ENCODE data around the gene IZUMO3.
"Not testable (repeated sequence)": the region's sequence is repeated elsewhere in the genome, so short reads cannot be mapped to it uniquely, and the experiment has no call there.

IZUMO3 gene, protein sequence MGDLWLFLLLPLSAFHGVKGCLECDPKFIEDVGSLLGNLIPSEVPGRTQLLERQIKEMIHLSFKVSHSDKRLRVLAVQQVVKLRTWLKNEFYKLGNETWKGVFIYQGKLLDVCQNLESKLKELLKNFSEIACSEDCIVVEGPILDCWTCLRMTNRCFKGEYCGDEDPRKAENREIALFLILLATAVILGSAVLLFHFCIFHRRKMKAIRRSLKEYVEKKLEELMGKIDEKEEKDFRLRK

DNA sequence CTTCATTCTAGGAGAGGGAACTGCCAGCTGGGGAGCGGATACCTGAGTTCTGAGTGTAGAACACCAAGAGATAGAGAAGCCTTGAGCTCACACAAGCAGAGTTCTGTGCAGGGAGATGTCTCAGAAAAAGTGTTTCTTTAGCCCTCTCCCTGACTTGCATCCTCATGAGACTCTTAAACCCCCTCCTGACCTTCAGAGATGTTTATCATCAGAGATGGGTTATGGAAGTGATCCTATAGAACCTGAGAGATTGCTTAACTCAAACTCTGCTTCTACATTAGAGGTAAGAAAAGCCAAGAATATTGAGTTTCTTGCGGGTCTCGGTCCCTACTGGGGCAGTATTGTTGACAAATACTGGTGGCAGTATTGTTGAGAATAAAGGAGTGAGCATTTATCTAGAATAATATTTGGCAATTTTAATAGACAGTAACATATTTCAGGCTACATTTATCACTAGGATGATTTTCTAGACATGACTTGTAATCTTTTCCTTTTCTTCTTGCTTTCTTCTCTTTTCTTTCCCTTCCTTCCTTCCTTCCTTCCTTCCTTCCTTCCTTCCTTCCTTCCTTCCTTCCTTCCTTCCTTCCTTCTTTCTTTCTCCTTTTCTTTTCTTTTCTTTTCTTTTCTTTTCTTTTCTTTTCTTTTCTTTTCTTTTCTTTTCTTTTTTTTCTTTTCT is at the start of gene IZUMO3:
TSS of gene IZUMO3 (minus strand) at position 51 of the 676 bp plus-strand sequence. CDS start 248 bp downstream, outside the sequence.
- DNase-seq (ENCODE audit: extremely low spot score) = no peak
- ChIA-PET CTCF (interaction anchor here (1.6 kb wide), 1 partner anchor 21 kb away, joined by 3 read pairs; no protein-coding TSS in a partner anchor), POLR2A (no interaction called here)
- TF ChIP-seq, protein P1, sequence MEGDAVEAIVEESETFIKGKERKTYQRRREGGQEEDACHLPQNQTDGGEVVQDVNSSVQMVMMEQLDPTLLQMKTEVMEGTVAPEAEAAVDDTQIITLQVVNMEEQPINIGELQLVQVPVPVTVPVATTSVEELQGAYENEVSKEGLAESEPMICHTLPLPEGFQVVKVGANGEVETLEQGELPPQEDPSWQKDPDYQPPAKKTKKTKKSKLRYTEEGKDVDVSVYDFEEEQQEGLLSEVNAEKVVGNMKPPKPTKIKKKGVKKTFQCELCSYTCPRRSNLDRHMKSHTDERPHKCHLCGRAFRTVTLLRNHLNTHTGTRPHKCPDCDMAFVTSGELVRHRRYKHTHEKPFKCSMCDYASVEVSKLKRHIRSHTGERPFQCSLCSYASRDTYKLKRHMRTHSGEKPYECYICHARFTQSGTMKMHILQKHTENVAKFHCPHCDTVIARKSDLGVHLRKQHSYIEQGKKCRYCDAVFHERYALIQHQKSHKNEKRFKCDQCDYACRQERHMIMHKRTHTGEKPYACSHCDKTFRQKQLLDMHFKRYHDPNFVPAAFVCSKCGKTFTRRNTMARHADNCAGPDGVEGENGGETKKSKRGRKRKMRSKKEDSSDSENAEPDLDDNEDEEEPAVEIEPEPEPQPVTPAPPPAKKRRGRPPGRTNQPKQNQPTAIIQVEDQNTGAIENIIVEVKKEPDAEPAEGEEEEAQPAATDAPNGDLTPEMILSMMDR (IDR thresholded peaks at IDR 0.05; ENCODE audit: control extremely low read depth, extremely low read depth, low read depth, missing control alignments) = no peak

DNA sequence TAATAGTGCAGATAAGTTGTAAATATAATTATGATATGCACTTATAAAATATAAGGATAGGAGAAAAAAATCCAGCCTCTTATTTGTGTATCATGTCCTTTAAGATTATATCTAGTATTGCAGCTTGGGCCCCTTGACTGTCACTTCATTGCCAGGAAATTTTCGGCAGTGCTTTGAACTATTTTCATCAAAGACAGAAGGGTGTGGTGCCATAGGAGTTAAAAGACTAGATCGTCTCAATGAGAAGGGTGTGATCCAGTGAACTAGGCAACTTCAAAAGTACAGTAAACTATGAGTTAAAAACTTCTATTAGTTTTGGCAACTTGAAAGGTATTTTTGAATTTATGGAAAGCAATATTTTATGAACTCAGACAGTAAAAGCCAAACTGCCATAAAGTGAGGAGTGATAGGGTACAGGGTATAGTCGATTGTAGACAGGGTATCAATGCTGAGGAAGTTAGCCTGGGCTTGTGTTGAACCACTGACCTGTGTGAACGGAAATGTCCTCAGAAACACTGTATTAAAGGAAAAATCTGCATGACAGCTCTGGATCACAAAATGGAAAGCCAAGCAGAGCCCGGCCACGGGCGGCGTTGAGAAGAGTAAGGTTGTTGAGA is 48.6 kb upstream of the IZUMO3 start:
- POLR2A ChIA-PET = no interaction called here
- CTCF ChIA-PET = no interaction called here
- DNase-seq (ENCODE audit: extremely low spot score) = no peak
- TF ChIP-seq, protein P1 (IDR thresholded peaks at IDR 0.05; ENCODE audit: control extremely low read depth, extremely low read depth, low read depth, missing control alignments) = no peak

DNA sequence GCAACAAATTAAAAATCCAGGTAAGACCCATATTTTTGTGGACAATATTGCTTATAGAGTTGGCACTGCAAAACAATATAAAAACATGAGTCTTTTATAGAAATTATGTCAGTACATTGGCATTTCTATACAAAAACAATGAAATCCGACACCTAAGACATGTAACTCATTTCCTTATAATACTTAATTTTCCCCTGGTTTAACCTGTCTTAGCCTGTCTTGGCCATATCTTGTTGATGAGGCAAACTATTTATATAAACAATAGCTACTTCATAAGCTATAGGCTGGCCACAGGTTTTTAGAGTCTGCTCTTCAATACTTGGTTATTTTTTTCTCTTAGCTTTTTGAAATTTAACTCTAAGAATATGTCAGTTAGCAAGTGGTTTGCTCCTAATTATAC is 44.7 kb upstream of the IZUMO3 start:
- DNase-seq (ENCODE audit: extremely low spot score) = no peak
- CTCF ChIA-PET = no interaction called here
- TF ChIP-seq, protein P1 (IDR thresholded peaks at IDR 0.05; ENCODE audit: control extremely low read depth, extremely low read depth, low read depth, missing control alignments) = no peak

DNA sequence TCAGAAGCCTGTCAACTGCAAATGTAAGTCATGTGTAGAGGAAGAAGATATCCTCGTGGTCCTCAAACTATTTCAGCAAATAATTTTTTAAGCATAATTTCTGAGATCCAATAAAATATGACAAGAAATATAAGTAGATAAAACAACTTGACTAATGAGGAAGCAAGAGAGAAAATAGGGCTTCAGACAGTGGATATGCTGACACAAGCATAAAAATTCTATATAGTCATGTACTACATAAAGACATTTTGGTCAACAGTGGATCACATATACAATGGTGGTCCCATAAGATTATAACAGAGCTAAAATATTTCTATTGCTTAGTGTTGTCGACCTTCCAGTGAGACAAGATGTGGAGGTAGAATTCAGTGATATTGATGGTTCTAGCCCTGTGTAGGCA is 42.2 kb upstream of the IZUMO3 start:
- TF ChIP-seq, protein P1 (IDR thresholded peaks at IDR 0.05; ENCODE audit: control extremely low read depth, extremely low read depth, low read depth, missing control alignments) = no peak
- DNase-seq (ENCODE audit: extremely low spot score) = no peak
- CTCF ChIA-PET = no interaction called here
- POLR2A ChIA-PET = no interaction called here

More for the DNA sequence above, 44.7 kb upstream of the IZUMO3 start:
- POLR2A ChIA-PET = no interaction called here

DNA sequence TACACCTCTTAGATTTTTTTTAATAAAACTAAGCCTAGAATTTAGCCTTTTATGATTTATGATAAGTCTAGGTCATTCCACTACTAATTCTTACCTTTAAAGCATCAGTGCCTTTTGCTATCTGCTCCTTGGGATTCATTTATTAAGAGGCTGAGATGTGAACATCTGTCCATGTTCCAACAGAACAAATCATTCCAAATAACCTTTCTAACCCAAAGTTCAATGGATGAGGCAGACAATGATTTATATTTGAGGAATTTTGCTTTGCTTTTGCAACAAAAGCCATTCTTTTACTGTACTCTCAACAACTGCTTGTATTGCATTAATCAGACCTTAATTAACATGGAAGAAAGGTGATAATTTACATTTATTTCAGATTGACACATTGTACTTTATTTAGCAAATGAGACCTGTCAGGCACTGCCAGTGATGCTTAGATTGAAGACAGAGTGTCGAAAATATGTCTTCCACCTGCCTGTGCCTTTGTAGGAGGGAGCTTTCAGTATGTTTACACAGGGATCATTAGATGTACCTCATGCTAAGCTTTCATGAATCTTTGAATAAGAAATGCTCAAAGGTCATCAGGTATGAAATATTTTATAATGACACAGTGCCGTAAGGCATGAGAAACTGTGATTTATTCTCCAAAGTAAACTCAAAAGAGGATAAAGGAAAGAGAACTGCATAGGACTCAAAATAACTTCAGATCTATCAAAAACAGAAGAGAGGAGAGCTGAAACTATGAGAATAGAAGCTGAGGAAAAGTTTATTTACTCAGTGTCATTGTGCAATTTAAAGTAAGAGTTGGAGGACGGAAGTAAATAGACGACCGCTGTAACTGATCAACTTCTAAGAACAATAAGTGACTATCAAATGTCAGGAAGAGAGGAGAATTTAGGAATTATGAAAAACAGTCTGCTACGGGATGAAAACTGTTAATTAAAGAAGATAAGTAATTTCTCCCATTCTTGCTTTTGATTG is 36.7 kb upstream of the IZUMO3 start:
- POLR2A ChIA-PET = no interaction called here
- TF ChIP-seq, protein P1 (IDR thresholded peaks at IDR 0.05; ENCODE audit: control extremely low read depth, extremely low read depth, low read depth, missing control alignments) = no peak
- DNase-seq (ENCODE audit: extremely low spot score) = no peak
- CTCF ChIA-PET = no interaction called here

DNA sequence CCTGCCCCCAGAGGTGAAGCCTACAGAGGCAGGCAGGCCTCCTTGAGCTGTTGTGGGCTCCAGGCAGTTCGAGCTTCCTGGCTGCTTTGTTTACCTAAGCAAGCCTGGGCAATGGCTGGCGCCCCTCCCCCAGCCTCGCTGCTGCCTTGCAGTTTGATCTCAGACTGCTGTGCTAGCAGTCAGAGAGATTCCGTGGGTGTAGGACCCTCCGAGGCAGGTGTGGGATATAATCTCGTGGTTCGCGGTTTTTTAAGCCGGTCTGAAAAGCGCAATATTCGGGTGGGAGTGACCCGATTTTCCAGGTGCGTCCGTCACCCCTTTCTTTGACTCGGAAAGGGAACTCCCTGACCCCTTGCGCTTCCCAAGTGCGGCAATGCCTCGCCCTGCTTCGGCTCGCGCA is 34.3 kb upstream of the IZUMO3 start:
- POLR2A ChIA-PET; CTCF ChIA-PET; DNase-seq (ENCODE audit: extremely low spot score): not testable (repeated sequence)
